Thyroid gland (tissue), 4 donors: Measurements from ENCODE around the gene NDUFA11. TPM values are rescaled to one million over a fixed set of nuclear protein-coding genes. Genes with fewer than 3 reads are reported as not detected.
A peak's percentile ranks its signal among the peaks of the same experiment; 100 is the strongest.

Source experiments
- DNase-seq, 2 donors: peaks; one replicate each; pipeline ENCODE4 v3.0.0-alpha.2; 2019
- H3K27ac ChIP-seq, 3 donors: fragments of 200-600 bp; sonication (generic); 1 replicate in 2 of 3; 2 replicates in 1 of 3; pipeline ENCODE4 v1.5.1; 2016 to 2019; ENCODE audit warnings: mild to moderate bottlenecking in 1 of 3, moderate library complexity in 1 of 3
- H3K27me3 ChIP-seq: fragments of 200-600 bp; sonication (generic); one replicate; pipeline ENCODE4 v1.5.1; 2019
- H3K36me3 ChIP-seq, 2 donors: fragments of 200-600 bp; sonication (generic); one replicate each; pipeline ENCODE4 v1.5.1; 2016 to 2019
- H3K4me1 ChIP-seq, 2 donors: fragments of 200-600 bp; sonication (generic); one replicate each; pipeline ENCODE4 v1.5.1; 2017 to 2019
- H3K4me3 ChIP-seq, 3 donors: fragments of 200-600 bp; sonication (generic); replicated peaks in 1 of 3; 1 replicate in 2 of 3; 2 replicates in 1 of 3; pipeline ENCODE4 v1.5.1; 2016; ENCODE audit warnings: mild to moderate bottlenecking in 1 of 3
- H3K9me3 ChIP-seq: fragments of 200-600 bp; sonication (generic); one replicate; pipeline ENCODE4 v1.5.1; 2017
- POLR2A ChIP-seq, 2 donors: fragments of 450-650 bp; IDR thresholded peaks; one replicate each; pipeline ENCODE4 v1.6.1; 2017; ENCODE audit warnings: antibody characterized with exemption in 2 of 2, mild to moderate bottlenecking in 2 of 2, moderate library complexity in 1 of 2
- WGBS, 2 donors: methylation state at CpG; one replicate each; pipeline ENCODE4 v1.1.5; 2017; 5-methylcytosine and 5-hydroxymethylcytosine counted together
- intact Hi-C: fragments of 100-400 bp; cut with DNase I; formaldehyde crosslinking; loops from one replicate; pipeline ENCODE4 v1.15.1; 2023
- total RNA-seq, 4 donors: library from RNA; depleted of rRNA; stranded (reverse); fragments of >200 nt; gene quantifications; one replicate each; pipeline ENCODE4 v1.2.3, GENCODE V29; 2016
- TF ChIP-seq, protein P1 (sequence below), 6 experiments: fragments of 200-600 bp in 3 of 6; fragments of 450-650 bp in 3 of 6; sonication (generic) in 3 of 6; IDR thresholded peaks; one replicate each; pipeline ENCODE4 v1.5.1; 2016 to 2019; ENCODE audit warnings: antibody characterized with exemption in 6 of 6, mild to moderate bottlenecking in 2 of 6, inconsistent platforms in 1 of 6, moderate library complexity in 1 of 6

NDUFA11 gene
- total RNA-seq, result 100 to 1,000 TPM; 115 to 325 (median 195) TPM

- DNase-seq, result peak; percentile 99
- TF ChIP-seq POLR2A (IDR thresholded peaks at IDR 0.05), result peak; percentile 23 to 66
- TF ChIP-seq, protein P1, sequence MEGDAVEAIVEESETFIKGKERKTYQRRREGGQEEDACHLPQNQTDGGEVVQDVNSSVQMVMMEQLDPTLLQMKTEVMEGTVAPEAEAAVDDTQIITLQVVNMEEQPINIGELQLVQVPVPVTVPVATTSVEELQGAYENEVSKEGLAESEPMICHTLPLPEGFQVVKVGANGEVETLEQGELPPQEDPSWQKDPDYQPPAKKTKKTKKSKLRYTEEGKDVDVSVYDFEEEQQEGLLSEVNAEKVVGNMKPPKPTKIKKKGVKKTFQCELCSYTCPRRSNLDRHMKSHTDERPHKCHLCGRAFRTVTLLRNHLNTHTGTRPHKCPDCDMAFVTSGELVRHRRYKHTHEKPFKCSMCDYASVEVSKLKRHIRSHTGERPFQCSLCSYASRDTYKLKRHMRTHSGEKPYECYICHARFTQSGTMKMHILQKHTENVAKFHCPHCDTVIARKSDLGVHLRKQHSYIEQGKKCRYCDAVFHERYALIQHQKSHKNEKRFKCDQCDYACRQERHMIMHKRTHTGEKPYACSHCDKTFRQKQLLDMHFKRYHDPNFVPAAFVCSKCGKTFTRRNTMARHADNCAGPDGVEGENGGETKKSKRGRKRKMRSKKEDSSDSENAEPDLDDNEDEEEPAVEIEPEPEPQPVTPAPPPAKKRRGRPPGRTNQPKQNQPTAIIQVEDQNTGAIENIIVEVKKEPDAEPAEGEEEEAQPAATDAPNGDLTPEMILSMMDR (IDR thresholded peaks at IDR 0.05), result no peak
- Histone ChIP-seq H3K36me3 (peaks cover 0 to under 1% of the 10 kb centered on the region in 2 donors), H3K9me3 (no peaks in the 10 kb centered on the region), H3K27me3 (no peaks in the 10 kb centered on the region), H3K4me1 (peaks cover 16 to 25% of the 10 kb centered on the region in 2 donors), H3K4me3 (peak within 1 kb of the TSS; percentile 62 to 93 (median 81)), H3K27ac (peak within 1 kb of the TSS; percentile 61 to 88 (median 82))
- 0 to 1% methylated on average over 30 to 31 of the region's 57 CpGs for WGBS, 2 donors
- intact Hi-C loops, result loop anchor here (5.0 kb wide), 1 partner anchor 111 kb away; the partner anchor contains the start of gene DUS3L
Measured at GRCh38 chr19:5903624-5904351, at the start of gene NDUFA11. Gene NDUFA11 (minus strand): TSS chr19:5903790. CDS start chr19:5903708, 82 bp downstream.

- Histone ChIP-seq H3K27me3 (no peaks in the 10 kb centered on the region), H3K9me3 (no peaks in the 10 kb centered on the region), H3K27ac (peak overlapping the region; percentile 67 to 93 (median 85)), H3K4me3 (no peak overlapping the region), H3K4me1 (peaks cover 78 to 82% of the 10 kb centered on the region in 2 donors), H3K36me3 (no peaks in the 10 kb centered on the region)
- no peak for TF ChIP-seq POLR2A (IDR thresholded peaks at IDR 0.05)
- TF ChIP-seq, protein P1 (IDR thresholded peaks at IDR 0.05), result no peak
- WGBS, 2 donors, result 69 to 79% methylated on average over 5 of the region's 5 CpGs
- DNase-seq, result no peak
- intact Hi-C loops, result no loop called here
Measured at GRCh38 chr19:5953030-5953589, 49.5 kb upstream of the NDUFA11 start.

DNA sequence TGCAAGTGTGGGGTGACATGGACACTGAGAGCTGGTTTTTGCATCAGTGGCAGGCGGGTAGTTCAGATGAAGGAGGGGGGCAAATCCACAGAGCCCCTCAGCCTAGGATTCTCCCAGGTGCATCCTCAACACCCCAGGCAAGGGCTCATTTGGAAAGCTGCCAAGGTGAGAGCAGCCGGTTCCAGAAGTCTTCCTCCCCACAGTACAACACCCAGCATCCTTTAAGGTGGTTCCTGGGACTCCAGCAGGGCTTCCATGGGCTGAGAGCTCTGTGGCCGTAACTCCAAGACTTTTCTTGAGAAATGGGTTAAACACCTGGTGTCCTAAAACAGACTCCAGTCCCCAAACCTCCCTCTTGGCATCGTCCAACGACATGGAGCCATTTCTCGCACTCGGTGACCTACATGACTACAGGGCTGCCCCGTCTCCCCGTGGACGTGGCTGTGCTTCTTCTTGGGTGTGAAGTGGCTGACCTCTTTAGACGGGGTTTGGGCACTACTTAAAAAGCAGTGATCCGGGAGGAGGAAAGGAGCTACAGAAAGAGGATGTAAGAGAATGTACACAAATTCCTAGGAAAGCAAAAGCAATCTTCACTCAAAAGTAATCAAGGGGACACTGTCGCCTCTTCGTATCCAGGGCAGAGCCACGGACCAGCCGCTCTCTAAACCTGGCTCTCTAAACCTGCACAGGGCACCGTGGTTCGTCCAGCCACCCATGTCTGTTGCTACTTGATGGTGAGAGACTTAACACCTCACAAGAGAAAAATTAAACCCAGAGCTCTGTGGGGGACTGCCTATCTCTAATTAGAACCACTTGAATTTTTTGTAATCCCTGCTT, 48.8 kb upstream of the NDUFA11 start:
- no peaks in the 10 kb centered on the region for H3K9me3 ChIP-seq
- no peaks in the 10 kb centered on the region for H3K27me3 ChIP-seq
- no peaks in the 10 kb centered on the region for H3K36me3 ChIP-seq
- no peak overlapping the region for H3K4me3 ChIP-seq
- H3K4me1 ChIP-seq, result peaks cover 85 to 87% of the 10 kb centered on the region in 2 donors
- 49 to 51% methylated on average over 16 to 17 of the region's 18 CpGs for WGBS, 2 donors
- H3K27ac ChIP-seq, result peak overlapping the region; percentile 67 to 93 (median 85)
- DNase-seq, result no peak
- no peak for TF ChIP-seq POLR2A (IDR thresholded peaks at IDR 0.05)
- TF ChIP-seq, protein P1 (IDR thresholded peaks at IDR 0.05), result no peak
- intact Hi-C loops, result no loop called here

DNA sequence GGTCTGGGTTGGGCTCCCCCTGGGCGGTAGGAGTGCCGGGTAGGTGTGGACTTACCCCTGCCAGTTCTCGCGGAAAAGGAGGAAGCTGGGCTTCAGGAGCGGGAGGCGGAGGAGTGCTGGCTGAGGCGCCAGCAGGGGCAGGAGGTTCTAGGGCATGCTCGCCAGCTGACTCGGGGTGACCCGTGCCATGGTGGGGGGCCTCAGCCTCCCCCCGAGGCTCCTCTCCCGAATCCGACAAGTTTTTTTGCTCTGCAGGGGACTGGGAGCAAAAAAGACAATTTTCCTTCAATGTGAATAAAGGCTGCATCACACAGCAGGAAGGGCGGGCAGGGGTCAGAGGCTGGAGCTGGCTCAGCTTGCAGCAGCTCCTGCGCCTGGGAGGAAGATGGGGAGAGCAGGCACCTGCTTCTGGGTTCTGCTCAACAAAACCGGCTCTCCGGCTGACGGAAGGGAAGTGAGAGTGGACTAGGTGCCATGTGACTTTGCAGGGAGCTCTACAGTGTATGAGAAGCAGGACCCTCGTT, 47.8 kb upstream of the NDUFA11 start:
- no peak for TF ChIP-seq POLR2A (IDR thresholded peaks at IDR 0.05)
- TF ChIP-seq, protein P1 (IDR thresholded peaks at IDR 0.05), result no peak
- no peaks in the 10 kb centered on the region for H3K27me3 ChIP-seq
- WGBS, 2 donors, result 61% methylated on average over 19 of the region's 19 CpGs
- H3K36me3 ChIP-seq, result no peaks in the 10 kb centered on the region
- no peak overlapping the region for H3K4me3 ChIP-seq
- peaks cover 83 to 92% of the 10 kb centered on the region in 2 donors for H3K4me1 ChIP-seq
- no peaks in the 10 kb centered on the region for H3K9me3 ChIP-seq
- intact Hi-C loops, result no loop called here
- H3K27ac ChIP-seq, result peak overlapping the region in 1 of 3 donors; percentile 37
- no peak for DNase-seq
